Fibroblast of skin of right biceps (primary cell): Measurements from ENCODE around the gene LRP5.

Experiments
- DNase-seq: peaks from one replicate; pipeline ENCODE4 v3.0.0-alpha.2; 2013

Gene LRP5

GRCh38 chr11:68349461-68350249 lies 37.3 kb downstream of the LRP5 start:
- no peak for DNase-seq

DNA sequence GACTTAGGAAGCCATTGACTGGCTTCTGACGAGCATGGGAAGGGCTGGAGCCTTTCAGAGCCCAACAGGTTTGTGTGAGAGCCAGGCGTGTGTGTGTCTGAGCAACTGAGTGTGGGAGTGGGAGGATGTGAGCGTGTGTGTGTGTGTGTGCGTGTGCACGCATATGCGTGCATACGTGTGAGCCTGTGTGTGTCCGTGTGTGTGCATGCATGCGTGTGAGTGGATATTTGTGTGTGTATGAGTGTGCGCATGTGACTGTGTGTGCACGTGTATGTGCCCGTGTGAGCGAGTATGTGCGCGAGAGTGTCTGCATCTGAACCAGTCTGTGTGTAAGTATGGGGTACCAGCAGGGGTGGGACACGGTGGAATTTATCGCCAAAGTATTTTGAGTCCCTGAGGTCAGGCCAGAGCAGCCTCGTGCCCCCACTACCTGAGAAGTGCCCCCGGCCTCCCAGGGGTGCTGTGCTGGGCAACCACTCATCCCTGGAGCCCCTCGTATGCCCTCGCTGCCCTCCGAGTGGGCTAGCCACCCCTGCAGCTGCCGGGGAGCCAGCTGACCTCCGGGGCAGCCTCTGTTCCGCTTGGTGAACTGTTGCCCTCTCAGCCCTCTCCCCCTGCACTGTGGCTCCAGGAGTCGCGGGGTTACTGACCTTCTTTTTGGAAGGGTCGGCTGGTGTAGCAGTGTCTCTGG lies 38.5 kb downstream of the LRP5 start:
- DNase-seq: no peak

DNA sequence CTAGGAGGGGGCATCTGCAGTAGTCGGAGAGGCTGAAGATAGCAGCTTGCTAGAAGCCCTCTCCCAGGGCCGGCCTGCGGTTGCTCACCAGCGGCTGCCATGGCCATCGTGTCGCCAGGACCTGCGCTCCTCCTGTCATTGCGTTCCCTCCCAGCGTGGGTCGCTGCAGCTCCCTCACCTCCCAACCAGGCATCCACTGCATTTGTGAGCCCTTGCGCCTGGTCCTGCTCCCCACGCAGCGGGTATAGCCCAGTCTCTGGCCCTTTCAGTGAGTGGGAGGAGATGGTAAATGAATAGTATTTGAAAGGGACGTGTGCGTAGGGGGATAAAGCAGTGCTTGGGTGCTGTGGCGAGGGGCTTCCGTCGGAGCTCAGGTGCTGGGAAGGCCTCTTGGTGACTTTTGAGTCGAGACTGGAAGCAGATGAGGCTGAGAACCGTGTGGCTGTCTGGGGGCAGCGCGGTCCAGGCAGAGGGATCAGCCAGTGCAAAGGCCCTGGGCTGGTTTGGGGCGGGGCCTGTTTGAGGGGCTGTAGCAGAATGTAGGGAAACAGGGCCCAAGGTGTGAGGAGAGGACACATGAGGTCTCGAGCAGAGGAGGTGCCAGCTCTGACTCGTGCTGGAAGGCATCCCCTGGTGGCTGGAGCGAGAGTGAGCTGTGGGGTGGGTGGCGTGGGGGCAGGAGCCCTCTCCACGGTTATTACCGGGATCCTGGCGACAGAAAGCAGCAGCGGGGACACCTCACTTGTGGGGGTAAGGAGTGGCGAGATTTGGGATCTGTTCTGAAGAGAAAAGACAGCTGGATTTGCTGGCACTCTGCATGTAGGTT lies 39.3 kb downstream of the LRP5 start:
- DNase-seq: no peak

DNA sequence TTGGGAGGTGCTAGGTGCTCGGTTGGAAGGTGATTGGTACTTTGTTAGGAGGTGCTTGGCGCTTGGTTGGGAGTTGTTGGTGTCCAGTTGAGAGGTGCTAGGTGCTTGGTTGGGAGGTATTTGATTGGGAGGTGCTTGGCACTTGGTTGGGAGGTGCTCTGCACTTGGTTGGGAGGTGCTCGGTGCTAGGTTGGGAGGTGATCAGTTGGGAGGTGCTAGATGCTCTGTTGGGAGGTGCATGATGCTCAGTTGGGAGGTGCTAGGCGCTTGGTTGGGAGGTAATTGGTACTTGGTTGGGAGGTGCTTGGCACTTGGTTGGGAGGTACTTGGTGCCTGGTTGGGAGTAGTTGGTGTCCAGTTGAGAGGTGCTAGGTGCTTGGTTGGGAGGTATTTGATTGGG lies 40.2 kb downstream of the LRP5 start:
- DNase-seq: no peak

GRCh38 chr11:68353118-68353517 lies 40.7 kb downstream of the LRP5 start:
- no peak for DNase-seq

GRCh38 chr11:68353669-68354068 lies 41.3 kb downstream of the LRP5 start:
- DNase-seq: no peak

- DNase-seq: peak; percentile 93
Observed at GRCh38 chr11:68354148-68354872, 41.9 kb downstream of the LRP5 start.

- DNase-seq: no peak
Observed at GRCh38 chr11:68355471-68355870, 43.1 kb downstream of the LRP5 start.

DNA sequence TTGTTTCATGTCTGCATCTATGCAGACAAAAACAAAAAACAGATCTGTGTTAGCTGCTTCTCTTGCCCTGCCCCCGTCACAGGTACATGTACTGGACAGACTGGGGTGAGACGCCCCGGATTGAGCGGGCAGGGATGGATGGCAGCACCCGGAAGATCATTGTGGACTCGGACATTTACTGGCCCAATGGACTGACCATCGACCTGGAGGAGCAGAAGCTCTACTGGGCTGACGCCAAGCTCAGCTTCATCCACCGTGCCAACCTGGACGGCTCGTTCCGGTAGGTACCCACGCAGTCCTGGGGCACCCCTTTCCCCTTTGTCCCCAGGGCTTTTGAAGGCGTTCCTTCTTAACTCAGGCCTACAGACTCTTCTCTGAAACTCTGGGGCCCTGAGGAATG lies 45.2 kb downstream of the LRP5 start:
- DNase-seq: no peak

- no peak for DNase-seq
Observed at GRCh38 chr11:68358416-68358815, 46.0 kb downstream of the LRP5 start.

DNA sequence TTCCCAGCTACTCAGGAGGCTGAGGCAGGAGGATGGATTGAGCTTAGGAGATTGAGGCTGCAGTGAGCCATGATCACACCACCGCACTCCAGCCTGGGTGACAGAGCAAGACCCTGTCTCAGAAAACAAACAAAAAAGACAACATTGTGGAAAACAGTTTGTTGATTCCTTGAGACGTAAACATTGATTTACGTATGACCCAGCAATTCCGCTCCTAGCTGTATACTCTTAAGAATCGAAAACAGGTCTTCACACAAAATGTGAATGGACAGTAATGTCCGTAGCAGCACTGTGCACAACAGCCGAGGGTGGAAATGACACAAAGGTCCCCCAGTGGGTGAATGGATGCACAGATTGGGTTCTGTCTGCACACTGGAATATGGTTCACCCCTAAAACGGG lies 49.3 kb downstream of the LRP5 start:
- DNase-seq: no peak

DNA sequence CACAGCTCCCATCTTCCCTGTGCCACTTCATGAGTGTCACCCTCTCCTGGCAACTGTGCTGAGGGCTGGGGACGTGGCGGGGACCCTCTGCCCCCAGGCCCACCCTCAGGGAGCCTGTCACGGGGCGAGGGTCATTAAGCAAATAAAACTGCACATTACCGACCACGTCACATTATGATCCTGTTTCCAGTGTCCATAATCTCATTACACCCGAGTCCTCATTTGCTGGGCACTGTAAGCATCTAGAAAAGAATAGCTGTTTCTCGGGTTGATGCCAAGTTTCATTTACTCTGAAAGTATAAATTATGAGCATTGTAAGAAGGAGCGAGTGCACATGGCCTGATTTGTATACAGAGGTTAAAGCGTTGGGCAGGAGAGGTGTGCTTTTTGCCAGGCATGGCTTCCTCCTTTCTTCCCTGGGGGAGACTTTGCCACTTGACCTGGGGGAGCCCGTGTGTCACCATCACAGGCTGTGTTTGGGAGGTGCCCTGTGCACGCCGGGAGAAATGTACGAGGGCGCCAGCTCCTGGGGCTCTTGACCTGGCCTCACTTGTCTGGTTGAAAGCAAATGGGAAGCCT lies 50.5 kb downstream of the LRP5 start:
- DNase-seq: no peak

- DNase-seq: no peak
Observed at GRCh38 chr11:68363776-68364175, 51.4 kb downstream of the LRP5 start.

DNA sequence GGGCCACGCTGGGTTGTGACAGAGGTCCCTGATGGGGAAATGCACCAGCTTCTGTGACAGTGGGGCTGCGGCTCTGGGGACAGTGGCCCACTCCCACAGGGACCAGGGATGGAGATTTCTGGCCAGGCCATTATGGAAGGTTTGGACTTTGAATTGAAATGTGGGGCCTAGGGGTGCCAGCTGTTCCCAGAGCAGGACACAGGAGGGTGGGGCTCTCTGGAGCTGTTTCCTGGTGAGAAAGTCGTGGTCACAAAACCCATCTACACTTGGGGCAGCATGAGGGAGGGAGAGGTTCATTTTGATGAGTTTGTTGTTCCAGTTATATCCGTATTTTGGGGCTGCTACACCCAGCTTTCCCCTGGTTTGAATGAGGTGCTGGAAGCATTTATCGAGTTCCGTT lies 52.2 kb downstream of the LRP5 start:
- no peak for DNase-seq

GRCh38 chr11:68365943-68366435 lies 53.6 kb downstream of the LRP5 start:
- no peak for DNase-seq

DNA sequence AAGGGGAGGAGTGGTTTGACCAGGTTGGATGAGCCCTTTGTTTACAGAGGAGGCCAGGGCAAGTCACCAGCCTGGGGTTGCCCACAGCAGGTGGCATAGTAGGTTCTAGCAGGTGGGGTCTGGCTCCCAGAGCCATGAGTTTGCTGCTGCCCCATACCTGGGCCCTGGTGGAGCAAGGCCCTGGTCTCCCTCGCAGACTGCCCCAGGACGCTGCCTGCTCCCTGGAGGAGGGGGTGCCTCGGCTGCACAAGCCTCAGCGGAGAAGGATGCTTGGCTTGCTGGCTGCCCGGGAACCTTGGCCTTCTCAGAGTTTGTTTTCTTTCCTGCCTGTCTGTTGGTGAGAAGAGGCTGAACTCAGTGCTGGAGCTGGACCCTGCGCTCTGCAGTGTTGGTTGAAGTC lies 54.9 kb downstream of the LRP5 start:
- DNase-seq: no peak

GRCh38 chr11:68369756-68370155 lies 57.4 kb downstream of the LRP5 start:
- no peak for DNase-seq

DNA sequence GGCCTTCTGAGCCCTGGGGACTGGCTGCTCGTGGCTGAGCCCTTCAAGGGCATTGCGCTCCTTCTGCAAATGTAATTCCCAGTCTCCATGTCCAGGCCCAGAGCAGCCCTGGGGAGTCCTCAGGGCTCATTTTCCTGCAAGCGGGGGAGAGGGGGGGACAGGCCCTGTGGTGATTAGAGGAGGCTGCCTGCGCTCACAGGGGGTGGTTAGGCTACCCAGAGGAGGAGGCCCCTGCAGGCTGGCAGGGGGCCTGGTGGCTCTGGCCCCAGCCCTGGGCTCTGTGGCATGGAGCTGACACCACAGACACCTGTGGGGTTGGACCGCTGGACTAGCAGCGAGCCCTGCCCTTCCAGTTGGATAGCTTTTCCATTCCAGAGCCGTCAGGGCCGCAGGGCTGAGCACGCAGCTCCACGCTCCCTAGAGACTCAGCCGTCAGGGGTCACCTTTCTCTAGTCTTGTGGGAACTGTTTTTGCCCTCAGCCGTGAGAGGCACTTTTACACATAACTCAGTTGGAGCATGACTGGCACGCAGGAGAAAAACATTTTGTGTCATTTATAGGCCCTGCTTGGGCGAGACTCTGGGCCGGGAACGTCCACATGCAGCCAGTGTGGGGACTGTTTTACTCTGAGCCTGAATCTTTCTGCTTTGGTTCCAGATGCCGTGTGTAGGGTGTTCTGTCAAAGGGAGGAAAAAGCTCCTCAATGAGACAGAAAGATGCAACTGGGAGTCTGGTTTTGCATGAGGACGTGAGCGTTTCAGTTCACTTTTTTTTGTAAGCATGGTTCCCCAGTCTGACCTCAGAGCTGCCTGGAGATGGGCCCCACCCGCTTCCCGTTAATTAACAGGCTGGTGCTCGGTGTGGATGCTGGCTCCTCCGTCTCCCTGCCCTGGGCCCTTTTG lies 58.1 kb downstream of the LRP5 start:
- peak; percentile 19 for DNase-seq

- peak; percentile 41 for DNase-seq
Observed at GRCh38 chr11:68371171-68372041, 59.0 kb downstream of the LRP5 start.

DNA sequence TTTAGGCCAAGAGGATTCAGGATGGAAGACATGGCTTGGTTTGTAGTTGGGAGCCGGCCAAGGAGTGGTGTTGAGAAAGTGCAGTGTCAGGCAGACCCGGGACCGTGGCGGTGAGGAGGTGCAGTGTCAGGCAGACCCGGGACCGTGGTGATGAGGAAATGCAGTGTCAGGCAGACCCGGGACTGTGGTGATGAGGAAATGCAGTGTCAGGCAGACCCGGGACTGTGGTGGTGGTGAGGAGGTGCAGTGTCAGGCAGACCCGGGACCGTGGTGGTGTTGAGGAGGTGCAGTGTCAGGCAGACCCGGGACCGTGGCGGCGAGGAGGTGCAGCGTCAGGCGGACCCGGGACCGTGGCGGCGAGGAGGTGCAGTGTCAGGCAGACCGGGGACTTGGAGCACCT lies 59.7 kb downstream of the LRP5 start:
- no peak for DNase-seq
